Fibroblast of lung (primary cell): Measurements from ENCODE around the gene FNDC11. TPM values are rescaled to one million over a fixed set of nuclear protein-coding genes. Genes with fewer than 3 reads are reported as not detected.
A peak's percentile ranks its signal among the peaks of the same experiment; 100 is the strongest.

Experiments
- DNase-seq, 2 donors: peaks; one replicate each; pipeline versions ENCODE4 v3.0.0 to v3.0.0-alpha.2; 2010; ENCODE audit warnings: low read depth in 2 of 2
- H2AFZ ChIP-seq: 2 replicates; pipeline ENCODE4 v1.5.1; 2012; ENCODE audit warnings: low read length, control low read depth, inconsistent platforms
- H3K27ac ChIP-seq: 2 replicates; pipeline ENCODE4 v1.5.1; 2011; ENCODE audit warnings: low read length, control low read depth; ENCODE audit not compliant: insufficient read depth
- H3K27me3 ChIP-seq: 2 replicates; pipeline ENCODE4 v1.5.1; 2011; ENCODE audit warnings: mild to moderate bottlenecking, low read length; ENCODE audit not compliant: control insufficient read depth, insufficient read depth
- H3K36me3 ChIP-seq: 2 replicates; pipeline ENCODE4 v1.5.1; 2011; ENCODE audit warnings: low read length; ENCODE audit not compliant: control insufficient read depth, insufficient read depth
- H3K4me1 ChIP-seq: 2 replicates; pipeline ENCODE4 v1.5.1; 2011; ENCODE audit warnings: low read length; ENCODE audit not compliant: control insufficient read depth, insufficient read depth; ENCODE audit errors: extremely low read depth
- H3K4me2 ChIP-seq: 2 replicates; pipeline ENCODE4 v1.5.1; 2011; ENCODE audit warnings: low read length, control low read depth; ENCODE audit not compliant: insufficient read depth; ENCODE audit errors: extremely low read depth
- H3K4me3 ChIP-seq, 4 experiments: fragments of 200-600 bp in 1 of 4; sonication (generic) in 1 of 4; replicated peaks in 1 of 4; 2 replicates each; pipeline ENCODE4 v1.5.1; 2011 to 2016; ENCODE audit warnings: low read length in 4 of 4, low read depth in 3 of 4, mild to moderate bottlenecking in 3 of 4, control low read depth in 2 of 4, inconsistent platforms in 1 of 4, mixed read lengths in 1 of 4; ENCODE audit not compliant: insufficient read depth in 1 of 4; ENCODE audit errors: control extremely low read depth in 1 of 4
- H3K79me2 ChIP-seq: 2 replicates; pipeline ENCODE4 v1.5.1; 2012; ENCODE audit warnings: mild to moderate bottlenecking, low read length, inconsistent platforms; ENCODE audit not compliant: control insufficient read depth, insufficient read depth
- H3K9ac ChIP-seq: 2 replicates; pipeline ENCODE4 v1.5.1; 2011; ENCODE audit warnings: mild to moderate bottlenecking, low read length, control low read depth; ENCODE audit not compliant: insufficient read depth
- H3K9me3 ChIP-seq: 2 replicates; pipeline ENCODE4 v1.5.1; 2012; ENCODE audit warnings: low read depth, low read length; ENCODE audit not compliant: control insufficient read depth, insufficient read depth
- H4K20me1 ChIP-seq: 2 replicates; pipeline ENCODE4 v1.5.1; 2011; ENCODE audit warnings: low read length; ENCODE audit not compliant: control insufficient read depth, insufficient read depth; ENCODE audit errors: extremely low read depth
- CTCF ChIP-seq, 2 donors: IDR thresholded peaks in 1 of 2; conservative IDR thresholded peaks in 1 of 2; 1 replicate in 1 of 2; 2 replicates in 1 of 2; pipeline ENCODE4 v1.5.1; 2011 to 2012; ENCODE audit warnings: low read length in 2 of 2, control low read depth in 1 of 2, inconsistent platforms in 1 of 2, low read depth in 1 of 2, mild to moderate bottlenecking in 1 of 2
- EZH2 ChIP-seq: IDR thresholded peaks from 2 replicates; pipeline ENCODE4 v1.5.1; 2012; ENCODE audit warnings: low read length, control low read depth, mild to moderate bottlenecking; ENCODE audit errors: missing control alignments
- polyA plus RNA-seq, 2 donors: library from polyadenylated mRNA; depleted of rRNA in 1 of 2; stranded (reverse) in 1 of 2; unstranded in 1 of 2; fragments of >200 nt; gene quantifications; 2 replicates each; pipeline ENCODE4 v1.2.1, GENCODE V29; 2011 to 2012; ENCODE audit warnings: missing spikeins in 1 of 2
- total RNA-seq: library from RNA; depleted of rRNA; stranded (reverse); fragments of >200 nt; gene quantifications from 2 replicates; pipeline ENCODE4 v1.2.1, GENCODE V29; 2014

Gene FNDC11
- total and polyA plus RNA-seq, 2 donors (not counting 1 experiment from before 2014, with no cell fraction given), result 0.22 to 1.7 TPM

- peak overlapping the region; percentile 54 to 92 (median 62) for H3K4me3 ChIP-seq
- TF ChIP-seq EZH2 (no peak), CTCF (conservative IDR thresholded peaks at IDR 0.05 in 1 of 2, IDR thresholded peaks at IDR 0.05 in 1 of 2; ENCODE audit: low read depth in 1 of 2, low read length in 2 of 2) (peak; percentile 24 to 25)
- H3K27me3 ChIP-seq, result no peaks in the 10 kb centered on the region
- peak; percentile 46 to 49 for DNase-seq
- peak overlapping the region; percentile 81 for H3K9ac ChIP-seq
- peak overlapping the region; percentile 87 for H3K4me2 ChIP-seq
- H3K27ac ChIP-seq, result peak overlapping the region; percentile 27
- no peaks in the 10 kb centered on the region for H3K9me3 ChIP-seq
- peaks cover 14% of the 10 kb centered on the region for H3K79me2 ChIP-seq
- peaks cover 5% of the 10 kb centered on the region for H3K36me3 ChIP-seq
- peaks cover 2% of the 10 kb centered on the region for H3K4me1 ChIP-seq
- H2AFZ ChIP-seq, result peak overlapping the region; percentile 62
- no peaks in the 10 kb centered on the region for H4K20me1 ChIP-seq
These were observed 34.1 kb upstream of the FNDC11 start for GRCh38 chr20:63519668-63520503.

- Histone ChIP-seq H3K36me3 (peaks cover 5% of the 10 kb centered on the region), H3K9me3 (no peaks in the 10 kb centered on the region), H3K4me1 (peaks cover 2% of the 10 kb centered on the region), H3K9ac (peak within 1 kb of the TSS; percentile 81), H3K79me2 (peaks cover 14% of the 10 kb centered on the region), H4K20me1 (no peaks in the 10 kb centered on the region), H2AFZ (peak within 1 kb of the TSS; percentile 62), H3K27me3 (no peaks in the 10 kb centered on the region), H3K4me3 (peak within 1 kb of the TSS; percentile 69 to 92 (median 92)), H3K4me2 (peak within 1 kb of the TSS; percentile 87), H3K27ac (peak within 1 kb of the TSS; percentile 79)
- DNase-seq, result peak; percentile 67 to 80
- TF ChIP-seq EZH2 (no peak), CTCF (conservative IDR thresholded peaks at IDR 0.05 in 1 of 2, IDR thresholded peaks at IDR 0.05 in 1 of 2; ENCODE audit: low read depth in 1 of 2, low read length in 2 of 2) (no peak)
These were observed 33.4 kb upstream of the FNDC11 start, which contains the start of gene PPDPF for GRCh38 chr20:63520504-63520933. PPDPF (plus strand) TSS chr20:63520765; CDS start chr20:63521309, 544 bp downstream.

- Histone ChIP-seq H3K4me2 (peak overlapping the region; percentile 75), H3K4me3 (peak overlapping the region; percentile 69 to 92 (median 92)), H3K36me3 (peaks cover 5% of the 10 kb centered on the region), H4K20me1 (no peaks in the 10 kb centered on the region), H3K27me3 (no peaks in the 10 kb centered on the region), H3K4me1 (peaks cover 2% of the 10 kb centered on the region), H2AFZ (no peak overlapping the region), H3K27ac (peak overlapping the region; percentile 79), H3K9ac (peak overlapping the region; percentile 81), H3K79me2 (peaks cover 14% of the 10 kb centered on the region), H3K9me3 (no peaks in the 10 kb centered on the region)
- peak; percentile 50 to 65 for DNase-seq
- TF ChIP-seq EZH2, result no peak
- TF ChIP-seq CTCF (conservative IDR thresholded peaks at IDR 0.05 in 1 of 2, IDR thresholded peaks at IDR 0.05 in 1 of 2; ENCODE audit: low read depth in 1 of 2, low read length in 2 of 2), result no peak
These were observed 32.9 kb upstream of the FNDC11 start for GRCh38 chr20:63520934-63521601.
